SK-N-SH treated with all-trans-retinoic acid at 6 μM for 48 hours (cell line): ENCODE data around the gene PHLDA3.

ENCODE experiments used
- ARNTL ChIP-seq: fragments of 450-650 bp; formaldehyde crosslinking; IDR thresholded peaks from 2 replicates; pipeline ENCODE4 v1.5.0; 2020; ENCODE audit warnings: low read depth, mild to moderate bottlenecking, moderate library complexity, borderline replicate concordance
- BACH2 ChIP-seq: fragments of 250-450 bp; sonication (Bioruptor Pico); IDR thresholded peaks from 2 replicates; pipeline ENCODE4 v1.9.0; 2021; ENCODE audit warnings: mild to moderate bottlenecking, borderline replicate concordance
- CSDC2 ChIP-seq: fragments of 250-450 bp; sonication (Bioruptor Pico); IDR thresholded peaks from 2 replicates; pipeline ENCODE4 v1.5.0; 2020; ENCODE audit warnings: mild to moderate bottlenecking, moderate library complexity
- GLIS3 ChIP-seq: fragments of 250-450 bp; sonication (Bioruptor Pico); IDR thresholded peaks from 2 replicates; pipeline ENCODE4 v1.5.0; 2020; ENCODE audit warnings: mild to moderate bottlenecking, moderate library complexity
- ISL1 ChIP-seq: fragments of 250-450 bp; sonication (Bioruptor Pico); IDR thresholded peaks from 2 replicates; pipeline ENCODE4 v2.1.2; 2022; ENCODE audit warnings: mild to moderate bottlenecking, moderate library complexity
- OSR1 ChIP-seq: fragments of 250-450 bp; sonication (Bioruptor Pico); IDR thresholded peaks from 2 replicates; pipeline ENCODE4 v1.8.0; 2022; ENCODE audit warnings: moderate library complexity, mild to moderate bottlenecking, inconsistent platforms
- RARB ChIP-seq: fragments of 250-450 bp; sonication (Bioruptor Pico); IDR thresholded peaks from 2 replicates; pipeline ENCODE4 v1.8.0; 2021; ENCODE audit warnings: mild to moderate bottlenecking, moderate library complexity
- SNAI2 ChIP-seq: fragments of 250-450 bp; sonication (Bioruptor Pico); IDR thresholded peaks from 2 replicates; pipeline ENCODE4 v1.5.0; 2020; ENCODE audit warnings: mild to moderate bottlenecking, moderate library complexity
- TCF4 ChIP-seq: fragments of 250-450 bp; sonication (Bioruptor Pico); IDR thresholded peaks from 2 replicates; pipeline ENCODE4 v1.8.0; 2021; ENCODE audit warnings: mild to moderate bottlenecking, moderate library complexity, borderline replicate concordance
- TF ChIP-seq, protein P1 (sequence below): fragments of 250-450 bp; sonication (Bioruptor Pico); IDR thresholded peaks from 2 replicates; pipeline ENCODE4 v1.8.0; 2020; ENCODE audit warnings: mild to moderate bottlenecking, moderate library complexity, borderline replicate concordance
- TF ChIP-seq, protein P2 (sequence below): fragments of 250-450 bp; sonication (Bioruptor Pico); IDR thresholded peaks from 2 replicates; pipeline ENCODE4 v1.5.1; 2021; ENCODE audit warnings: mild to moderate bottlenecking, moderate library complexity
- TF ChIP-seq, protein P3 (sequence below): fragments of 250-450 bp; sonication (Bioruptor Pico); IDR thresholded peaks from 2 replicates; pipeline ENCODE4 v1.8.0; 2021; ENCODE audit warnings: low read depth, mild to moderate bottlenecking, moderate library complexity, borderline replicate concordance
- TF ChIP-seq, protein P4 (sequence below): fragments of 250-450 bp; sonication (Bioruptor Pico); IDR thresholded peaks from 2 replicates; pipeline ENCODE4 v1.5.0; 2020; ENCODE audit warnings: mild to moderate bottlenecking, moderate library complexity

DNA sequence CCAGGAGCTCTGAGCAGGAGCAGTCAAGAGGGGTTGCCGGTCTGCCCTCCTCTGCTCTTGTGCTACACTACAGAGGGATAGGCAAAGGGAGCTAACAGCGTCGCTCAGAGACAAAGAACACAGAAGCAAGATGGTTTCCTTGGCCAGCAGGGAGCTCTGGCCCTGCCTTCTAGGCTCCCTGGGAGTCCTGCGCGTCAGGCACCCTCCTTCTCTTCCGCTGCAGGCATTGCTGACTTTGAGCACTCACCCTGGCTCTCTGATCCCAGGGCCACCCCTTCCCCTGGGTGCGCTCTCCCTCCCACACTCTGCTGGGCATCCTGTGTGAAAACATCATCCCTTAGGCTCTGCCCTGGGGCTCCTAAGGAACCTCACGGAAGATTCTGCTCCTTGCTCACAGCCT lies 47.9 kb downstream of the PHLDA3 start:
- TF ChIP-seq CSDC2 (CRISPR knock-in tag) (no peak), SNAI2 (CRISPR knock-in tag) (no peak), RARB (CRISPR knock-in tag) (no peak), BACH2 (CRISPR knock-in tag) (no peak), TCF4 (no peak), GLIS3 (CRISPR knock-in tag) (no peak), ARNTL (no peak), ISL1 (CRISPR knock-in tag) (no peak), OSR1 (CRISPR knock-in tag) (no peak)
- TF ChIP-seq, protein P1, sequence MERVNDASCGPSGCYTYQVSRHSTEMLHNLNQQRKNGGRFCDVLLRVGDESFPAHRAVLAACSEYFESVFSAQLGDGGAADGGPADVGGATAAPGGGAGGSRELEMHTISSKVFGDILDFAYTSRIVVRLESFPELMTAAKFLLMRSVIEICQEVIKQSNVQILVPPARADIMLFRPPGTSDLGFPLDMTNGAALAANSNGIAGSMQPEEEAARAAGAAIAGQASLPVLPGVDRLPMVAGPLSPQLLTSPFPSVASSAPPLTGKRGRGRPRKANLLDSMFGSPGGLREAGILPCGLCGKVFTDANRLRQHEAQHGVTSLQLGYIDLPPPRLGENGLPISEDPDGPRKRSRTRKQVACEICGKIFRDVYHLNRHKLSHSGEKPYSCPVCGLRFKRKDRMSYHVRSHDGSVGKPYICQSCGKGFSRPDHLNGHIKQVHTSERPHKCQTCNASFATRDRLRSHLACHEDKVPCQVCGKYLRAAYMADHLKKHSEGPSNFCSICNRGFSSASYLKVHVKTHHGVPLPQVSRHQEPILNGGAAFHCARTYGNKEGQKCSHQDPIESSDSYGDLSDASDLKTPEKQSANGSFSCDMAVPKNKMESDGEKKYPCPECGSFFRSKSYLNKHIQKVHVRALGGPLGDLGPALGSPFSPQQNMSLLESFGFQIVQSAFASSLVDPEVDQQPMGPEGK (CRISPR knock-in tag): no peak
- TF ChIP-seq, protein P2, sequence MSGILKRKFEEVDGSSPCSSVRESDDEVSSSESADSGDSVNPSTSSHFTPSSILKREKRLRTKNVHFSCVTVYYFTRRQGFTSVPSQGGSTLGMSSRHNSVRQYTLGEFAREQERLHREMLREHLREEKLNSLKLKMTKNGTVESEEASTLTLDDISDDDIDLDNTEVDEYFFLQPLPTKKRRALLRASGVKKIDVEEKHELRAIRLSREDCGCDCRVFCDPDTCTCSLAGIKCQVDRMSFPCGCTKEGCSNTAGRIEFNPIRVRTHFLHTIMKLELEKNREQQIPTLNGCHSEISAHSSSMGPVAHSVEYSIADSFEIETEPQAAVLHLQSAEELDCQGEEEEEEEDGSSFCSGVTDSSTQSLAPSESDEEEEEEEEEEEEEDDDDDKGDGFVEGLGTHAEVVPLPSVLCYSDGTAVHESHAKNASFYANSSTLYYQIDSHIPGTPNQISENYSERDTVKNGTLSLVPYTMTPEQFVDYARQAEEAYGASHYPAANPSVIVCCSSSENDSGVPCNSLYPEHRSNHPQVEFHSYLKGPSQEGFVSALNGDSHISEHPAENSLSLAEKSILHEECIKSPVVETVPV (CRISPR knock-in tag): no peak
- TF ChIP-seq, protein P3, sequence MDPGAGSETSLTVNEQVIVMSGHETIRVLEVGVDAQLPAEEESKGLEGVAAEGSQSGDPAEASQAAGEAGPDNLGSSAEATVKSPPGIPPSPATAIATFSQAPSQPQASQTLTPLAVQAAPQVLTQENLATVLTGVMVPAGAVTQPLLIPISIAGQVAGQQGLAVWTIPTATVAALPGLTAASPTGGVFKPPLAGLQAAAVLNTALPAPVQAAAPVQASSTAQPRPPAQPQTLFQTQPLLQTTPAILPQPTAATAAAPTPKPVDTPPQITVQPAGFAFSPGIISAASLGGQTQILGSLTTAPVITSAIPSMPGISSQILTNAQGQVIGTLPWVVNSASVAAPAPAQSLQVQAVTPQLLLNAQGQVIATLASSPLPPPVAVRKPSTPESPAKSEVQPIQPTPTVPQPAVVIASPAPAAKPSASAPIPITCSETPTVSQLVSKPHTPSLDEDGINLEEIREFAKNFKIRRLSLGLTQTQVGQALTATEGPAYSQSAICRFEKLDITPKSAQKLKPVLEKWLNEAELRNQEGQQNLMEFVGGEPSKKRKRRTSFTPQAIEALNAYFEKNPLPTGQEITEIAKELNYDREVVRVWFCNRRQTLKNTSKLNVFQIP (CRISPR knock-in tag): no peak
- TF ChIP-seq, protein P4, sequence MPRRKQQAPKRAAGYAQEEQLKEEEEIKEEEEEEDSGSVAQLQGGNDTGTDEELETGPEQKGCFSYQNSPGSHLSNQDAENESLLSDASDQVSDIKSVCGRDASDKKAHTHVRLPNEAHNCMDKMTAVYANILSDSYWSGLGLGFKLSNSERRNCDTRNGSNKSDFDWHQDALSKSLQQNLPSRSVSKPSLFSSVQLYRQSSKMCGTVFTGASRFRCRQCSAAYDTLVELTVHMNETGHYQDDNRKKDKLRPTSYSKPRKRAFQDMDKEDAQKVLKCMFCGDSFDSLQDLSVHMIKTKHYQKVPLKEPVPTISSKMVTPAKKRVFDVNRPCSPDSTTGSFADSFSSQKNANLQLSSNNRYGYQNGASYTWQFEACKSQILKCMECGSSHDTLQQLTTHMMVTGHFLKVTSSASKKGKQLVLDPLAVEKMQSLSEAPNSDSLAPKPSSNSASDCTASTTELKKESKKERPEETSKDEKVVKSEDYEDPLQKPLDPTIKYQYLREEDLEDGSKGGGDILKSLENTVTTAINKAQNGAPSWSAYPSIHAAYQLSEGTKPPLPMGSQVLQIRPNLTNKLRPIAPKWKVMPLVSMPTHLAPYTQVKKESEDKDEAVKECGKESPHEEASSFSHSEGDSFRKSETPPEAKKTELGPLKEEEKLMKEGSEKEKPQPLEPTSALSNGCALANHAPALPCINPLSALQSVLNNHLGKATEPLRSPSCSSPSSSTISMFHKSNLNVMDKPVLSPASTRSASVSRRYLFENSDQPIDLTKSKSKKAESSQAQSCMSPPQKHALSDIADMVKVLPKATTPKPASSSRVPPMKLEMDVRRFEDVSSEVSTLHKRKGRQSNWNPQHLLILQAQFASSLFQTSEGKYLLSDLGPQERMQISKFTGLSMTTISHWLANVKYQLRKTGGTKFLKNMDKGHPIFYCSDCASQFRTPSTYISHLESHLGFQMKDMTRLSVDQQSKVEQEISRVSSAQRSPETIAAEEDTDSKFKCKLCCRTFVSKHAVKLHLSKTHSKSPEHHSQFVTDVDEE (CRISPR knock-in tag): no peak
